Thoracic aorta (tissue), 2 donors: Measurements from ENCODE around the gene ATXN7. TPM values are rescaled to one million over a fixed set of nuclear protein-coding genes. Genes with fewer than 3 reads are reported as not detected.

Source experiments
- ATAC-seq: fragments of 150-250 bp; one replicate; pipeline ENCODE4 v1.8.0; 2017; ENCODE audit warnings: low read depth; ENCODE audit not compliant: insufficient number of reproducible peaks, low FRiP score
- DNase-seq: peaks from one replicate; pipeline ENCODE4 v3.0.0-alpha.2; 2020; ENCODE audit warnings: low spot score
- H3K27ac ChIP-seq, 2 donors: fragments of 200-600 bp; sonication (generic); 1 replicate in 1 of 2; 2 replicates in 1 of 2; pipeline ENCODE4 v1.5.1; 2016; ENCODE audit warnings: mild to moderate bottlenecking in 2 of 2, moderate library complexity in 2 of 2
- H3K27me3 ChIP-seq: fragments of 200-600 bp; sonication (generic); replicated peaks from 2 replicates; pipeline ENCODE4 v1.6.0; 2016; ENCODE audit warnings: mild to moderate bottlenecking; ENCODE audit not compliant: insufficient read depth
- H3K36me3 ChIP-seq: fragments of 200-600 bp; sonication (generic); one replicate; pipeline ENCODE4 v1.5.1; 2016
- H3K4me1 ChIP-seq, 2 donors: fragments of 200-600 bp; sonication (generic); 1 replicate in 1 of 2; 2 replicates in 1 of 2; pipeline versions ENCODE4 v1.5.1 to v1.6.0; 2016; ENCODE audit warnings: low read depth in 2 of 2, mild to moderate bottlenecking in 1 of 2; ENCODE audit not compliant: control insufficient read depth in 1 of 2
- H3K4me3 ChIP-seq: fragments of 200-600 bp; sonication (generic); 2 replicates; pipeline ENCODE4 v1.5.1; 2016; ENCODE audit warnings: mild to moderate bottlenecking
- H3K9me3 ChIP-seq: fragments of 200-600 bp; sonication (generic); 2 replicates; pipeline ENCODE4 v1.5.1; 2016
- CTCF ChIP-seq: fragments of 200-600 bp; sonication (generic); IDR thresholded peaks from one replicate; pipeline ENCODE4 v1.5.1; 2019; ENCODE audit warnings: antibody characterized with exemption
- total RNA-seq, 2 donors: library from RNA; depleted of rRNA; stranded (reverse); fragments of >200 nt; gene quantifications; one replicate each; pipeline versions ENCODE4 v1.1.0 to v1.2.3, GENCODE V29; 2016

The ATXN7 gene
- total RNA-seq, 2 donors from 2014 or later: 32.5 to 38.4 TPM

GRCh38 chr3:64038253-64038767, 174.6 kb downstream of the ATXN7 start:
- no peak overlapping the region for H3K4me3 ChIP-seq
- DNase-seq (no peak), ATAC-seq (no peak)
- H3K36me3 ChIP-seq: no peaks in the 10 kb centered on the region
- no peak overlapping the region for H3K27ac ChIP-seq
- H3K9me3 ChIP-seq: no peaks in the 10 kb centered on the region
- no peaks in the 10 kb centered on the region for H3K4me1 ChIP-seq
- H3K27me3 ChIP-seq: no peaks in the 10 kb centered on the region
- no peak for TF ChIP-seq CTCF

DNA sequence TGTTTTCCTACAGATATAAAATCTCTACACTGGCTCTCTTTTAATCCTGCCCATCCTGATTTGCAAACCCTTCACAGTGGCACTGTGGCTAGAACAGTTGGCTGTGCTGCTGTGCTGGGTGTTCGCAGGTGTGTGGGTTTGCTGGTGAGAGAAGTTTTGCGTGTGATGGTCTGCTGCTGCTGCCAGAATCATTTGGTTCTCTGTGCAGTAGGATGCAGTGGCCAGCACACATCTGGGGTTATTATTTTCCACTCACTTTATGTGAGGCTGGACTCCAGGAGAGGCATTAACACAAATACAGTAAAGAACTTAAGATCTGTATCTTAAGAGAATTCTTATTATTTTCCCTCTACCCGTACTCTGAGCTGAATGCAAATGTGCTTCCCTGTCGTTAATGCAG, 175.7 kb downstream of the ATXN7 start:
- no peak overlapping the region for H3K27ac ChIP-seq

DNA sequence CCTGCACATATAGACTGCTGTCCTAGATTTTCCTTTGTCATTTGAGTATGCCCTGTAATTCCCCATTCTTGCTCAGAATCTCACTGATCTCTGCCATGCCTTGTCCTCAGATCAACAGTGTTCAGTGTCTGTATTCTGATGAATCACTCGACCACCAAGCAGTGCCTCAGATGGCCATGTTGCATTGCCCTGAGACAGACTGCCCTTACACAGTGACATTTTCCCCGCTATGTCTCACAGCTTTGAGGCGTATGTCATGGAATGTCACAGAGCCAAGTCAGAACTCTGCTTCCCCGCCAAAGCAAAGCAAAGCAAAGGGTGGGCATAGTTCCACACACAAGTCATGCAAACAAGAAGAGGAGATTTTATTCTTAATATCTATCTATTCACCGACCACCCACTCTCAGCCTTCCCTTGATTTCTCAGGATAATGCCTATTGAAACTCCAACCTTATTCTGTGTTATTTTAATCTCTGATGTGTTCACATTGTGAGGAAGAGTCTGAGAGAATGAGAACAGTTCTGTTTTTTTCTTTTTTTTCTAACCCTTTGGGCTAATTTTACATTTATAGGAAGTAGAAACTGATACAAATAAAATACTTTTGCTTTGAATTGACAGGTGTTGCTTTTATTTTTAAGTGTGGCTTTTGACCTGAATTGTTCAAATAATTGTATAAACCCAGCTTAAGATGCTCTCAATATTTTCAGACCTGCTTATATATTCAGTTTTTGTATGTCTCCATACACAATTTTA, 176.5 kb downstream of the ATXN7 start:
- Histone ChIP-seq H3K4me3 (no peak overlapping the region), H3K4me1 (no peaks in the 10 kb centered on the region), H3K36me3 (no peaks in the 10 kb centered on the region), H3K9me3 (no peaks in the 10 kb centered on the region), H3K27me3 (no peaks in the 10 kb centered on the region), H3K27ac (no peak overlapping the region)
- DNase-seq: no peak
- ATAC-seq: no peak
- TF ChIP-seq CTCF: no peak

More for the DNA sequence above, 175.7 kb downstream of the ATXN7 start:
- TF ChIP-seq CTCF: no peak
- ATAC-seq (no peak), DNase-seq (no peak)
- no peaks in the 10 kb centered on the region for H3K36me3 ChIP-seq
- no peaks in the 10 kb centered on the region for H3K27me3 ChIP-seq
- H3K4me3 ChIP-seq: no peak overlapping the region
- no peaks in the 10 kb centered on the region for H3K4me1 ChIP-seq
- no peaks in the 10 kb centered on the region for H3K9me3 ChIP-seq

DNA sequence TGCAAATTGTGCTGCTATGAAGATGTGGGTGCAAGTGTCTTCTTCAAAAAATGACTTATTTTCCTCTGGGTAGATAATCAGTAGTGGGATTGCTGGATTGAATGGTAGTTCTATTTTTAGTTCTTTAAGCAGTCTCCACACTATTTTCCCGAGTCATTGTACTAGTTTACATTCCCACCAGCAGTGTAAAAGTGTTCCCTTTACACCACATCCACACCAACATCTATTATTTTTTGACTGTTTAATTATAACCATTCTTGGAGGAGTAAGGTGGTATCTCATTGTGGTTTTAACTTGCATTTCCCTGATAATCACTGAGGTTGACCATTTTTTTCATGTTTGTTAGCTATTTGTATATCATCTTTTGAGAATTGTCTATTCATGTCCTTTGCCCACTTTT, 179.3 kb downstream of the ATXN7 start:
- TF ChIP-seq CTCF: no peak
- no peak for DNase-seq
- ATAC-seq: no peak
- Histone ChIP-seq H3K27me3 (no peaks in the 10 kb centered on the region), H3K9me3 (no peaks in the 10 kb centered on the region), H3K4me3 (no peak overlapping the region), H3K27ac (no peak overlapping the region), H3K4me1 (no peaks in the 10 kb centered on the region), H3K36me3 (no peaks in the 10 kb centered on the region)

DNA sequence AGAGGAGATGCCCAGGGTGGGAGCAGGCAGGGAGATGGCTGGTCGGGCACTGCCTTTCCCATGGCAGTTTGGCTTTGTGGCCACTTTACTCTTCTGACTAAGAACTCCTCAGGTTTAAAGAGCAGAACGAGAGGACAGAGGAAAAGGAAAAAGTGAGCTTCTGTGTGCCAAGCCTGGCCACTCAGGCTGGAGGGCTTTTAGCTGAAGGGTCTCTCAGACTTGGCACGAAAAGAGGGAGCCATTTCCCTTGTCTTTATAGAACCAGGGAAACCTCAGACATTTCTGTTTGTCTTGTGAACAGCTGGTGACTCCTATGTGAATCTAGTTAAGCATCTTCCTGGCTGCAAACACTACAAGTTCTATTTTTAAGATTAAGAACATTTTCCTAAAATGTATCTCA, 182.9 kb downstream of the ATXN7 start:
- DNase-seq (no peak), ATAC-seq (no peak)
- Histone ChIP-seq H3K4me3 (no peak overlapping the region), H3K9me3 (no peaks in the 10 kb centered on the region), H3K27me3 (no peaks in the 10 kb centered on the region), H3K36me3 (no peaks in the 10 kb centered on the region), H3K27ac (no peak overlapping the region), H3K4me1 (no peaks in the 10 kb centered on the region)
- TF ChIP-seq CTCF: no peak
